ENCODE measurements around the gene RNFT2. TPM values are rescaled to one million over a fixed set of nuclear protein-coding genes. Genes with fewer than 3 reads are reported as not detected.

RNFT2 gene
- total RNA-seq, 2 experiments from 2014 or later: 8.6 to 8.9 TPM

DNA sequence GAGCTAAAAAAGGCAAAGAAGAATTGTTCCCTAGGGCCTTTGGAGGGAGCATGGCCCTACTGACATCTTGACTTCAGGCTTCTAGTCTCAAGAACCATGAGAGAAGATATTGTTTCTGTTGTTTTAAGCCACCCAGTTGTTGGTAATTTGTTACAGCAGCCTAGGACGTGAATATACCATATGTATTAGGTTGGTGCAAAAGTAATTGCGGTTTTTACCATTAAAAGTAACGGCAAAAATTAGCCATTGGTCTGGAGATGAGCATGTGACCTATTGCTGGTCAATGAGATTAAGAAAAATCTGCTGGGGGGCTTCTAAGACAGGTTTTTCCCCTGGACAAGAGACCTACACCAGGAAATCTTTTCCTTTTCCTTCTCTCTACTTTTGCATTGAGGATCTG, 152.9 kb downstream of the RNFT2 start:
- H3K27me3 Mint-ChIP-seq: peaks cover 39% of the 10 kb centered on the region

DNA sequence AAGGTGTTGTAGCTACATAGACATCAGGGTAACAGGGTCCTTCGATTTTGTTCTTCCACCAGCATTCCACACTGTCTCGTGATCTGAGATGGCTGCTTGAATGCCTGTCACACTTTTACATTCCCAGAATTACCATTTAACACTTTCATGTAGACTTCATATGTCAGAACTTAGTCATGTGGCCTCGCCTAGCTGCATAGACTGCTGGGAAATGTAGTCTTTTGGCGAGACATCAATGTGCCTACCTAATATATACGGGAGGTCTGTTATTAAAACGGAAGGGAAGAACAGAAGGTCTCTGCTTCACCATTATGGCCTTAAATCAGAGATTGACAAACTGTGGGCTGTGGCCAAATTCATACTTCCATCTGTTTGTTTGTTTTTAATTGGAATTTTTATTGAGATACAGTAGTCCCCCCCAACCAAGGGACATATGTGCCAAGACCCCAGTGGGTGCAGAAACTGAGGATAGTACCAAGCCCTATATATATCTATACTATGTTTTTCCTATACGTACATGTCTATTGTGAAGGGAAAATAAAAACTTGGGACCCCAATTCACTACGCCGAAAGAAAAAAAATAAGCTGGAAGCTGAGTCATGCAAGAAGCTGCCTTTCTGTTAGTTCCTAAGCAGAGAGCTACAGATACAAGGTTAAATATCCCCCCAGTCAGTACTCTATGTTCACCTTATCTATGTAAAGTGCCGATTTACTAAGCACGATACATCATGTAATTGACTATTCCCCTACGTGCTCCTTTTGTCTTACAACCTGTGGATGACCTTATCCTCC, 154.4 kb downstream of the RNFT2 start:
- no peaks in the 10 kb centered on the region for H3K4me1 Mint-ChIP-seq
- DNase-seq (no peak), ATAC-seq (no peak)
- peaks cover 38% of the 10 kb centered on the region for H3K27me3 Mint-ChIP-seq
- H3K27ac Mint-ChIP-seq: no peak overlapping the region
- no peaks in the 10 kb centered on the region for H3K9me3 Mint-ChIP-seq (ENCODE audit: low read depth)
- H3K4me3 Mint-ChIP-seq: no peak overlapping the region
- CTCF ChIA-PET: no interaction called here
- H3K36me3 Mint-ChIP-seq: no peaks in the 10 kb centered on the region

More for the DNA sequence above, 152.9 kb downstream of the RNFT2 start:
- CTCF ChIA-PET: no interaction called here
- H3K9me3 Mint-ChIP-seq (ENCODE audit: low read depth): no peaks in the 10 kb centered on the region
- no peak for ATAC-seq
- H3K36me3 Mint-ChIP-seq: no peaks in the 10 kb centered on the region
- no peaks in the 10 kb centered on the region for H3K4me1 Mint-ChIP-seq
- H3K27ac Mint-ChIP-seq: no peak overlapping the region
- no peak for DNase-seq
- H3K4me3 Mint-ChIP-seq: no peak overlapping the region

DNA sequence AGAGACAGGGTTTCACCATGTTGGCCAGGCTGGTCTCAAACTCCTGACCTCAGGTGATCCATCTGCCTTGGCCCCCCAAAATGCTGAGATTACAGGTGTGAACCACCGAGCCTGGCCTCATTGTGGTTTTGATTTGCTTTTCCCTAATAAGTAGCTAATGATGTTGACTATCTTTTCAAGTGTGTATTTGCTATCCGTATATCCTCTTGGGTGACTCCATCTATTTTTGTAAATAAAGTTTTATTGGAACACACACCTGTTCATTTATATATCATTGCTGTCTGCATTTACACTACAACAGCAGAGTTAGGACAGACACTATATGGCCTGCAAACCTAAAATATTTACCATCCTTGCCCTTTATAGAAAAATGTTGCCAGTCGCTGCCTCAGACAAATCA, 156.8 kb downstream of the RNFT2 start:
- Mint-ChIP-seq H3K4me3 (no peak overlapping the region), H3K9me3 (ENCODE audit: low read depth) (no peaks in the 10 kb centered on the region), H3K4me1 (no peaks in the 10 kb centered on the region), H3K27me3 (peaks cover 39% of the 10 kb centered on the region), H3K27ac (no peak overlapping the region), H3K36me3 (no peaks in the 10 kb centered on the region)
- no peak for ATAC-seq
- DNase-seq: no peak
- CTCF ChIA-PET: no interaction called here

DNA sequence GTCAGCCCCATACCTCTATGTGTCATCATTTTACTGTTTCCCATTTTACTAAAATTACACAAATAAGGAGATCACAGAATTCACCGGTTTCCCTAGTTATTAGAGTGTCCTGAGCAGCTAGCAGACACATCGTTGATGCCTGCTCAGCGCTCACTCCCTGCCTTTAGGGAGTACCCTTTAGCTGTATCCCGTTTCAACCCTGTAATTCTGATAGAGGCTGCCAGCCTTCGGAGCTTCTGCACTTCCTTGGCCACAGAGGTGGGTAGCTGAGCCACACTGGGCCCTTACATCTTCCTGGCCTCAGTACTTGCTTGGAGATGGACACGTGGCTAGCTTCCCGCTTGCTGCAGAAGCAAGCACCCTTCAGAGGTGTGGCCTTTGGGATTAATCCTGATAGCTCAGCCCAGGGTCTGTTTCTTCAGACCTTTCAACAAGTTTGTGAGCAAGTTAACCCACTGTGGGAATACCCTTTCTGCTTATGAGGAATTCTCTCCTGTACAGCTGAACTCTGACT, 158.4 kb downstream of the RNFT2 start:
- Mint-ChIP-seq H3K27me3 (peaks cover 51% of the 10 kb centered on the region), H3K27ac (no peak overlapping the region), H3K9me3 (ENCODE audit: low read depth) (no peaks in the 10 kb centered on the region), H3K4me1 (no peaks in the 10 kb centered on the region), H3K36me3 (no peaks in the 10 kb centered on the region), H3K4me3 (no peak overlapping the region)
- DNase-seq (no peak), ATAC-seq (no peak)
- CTCF ChIA-PET: interaction anchor here (0.7 kb wide), 1 partner anchor 51 kb away, joined by 3 read pairs; no protein-coding TSS in a partner anchor

DNA sequence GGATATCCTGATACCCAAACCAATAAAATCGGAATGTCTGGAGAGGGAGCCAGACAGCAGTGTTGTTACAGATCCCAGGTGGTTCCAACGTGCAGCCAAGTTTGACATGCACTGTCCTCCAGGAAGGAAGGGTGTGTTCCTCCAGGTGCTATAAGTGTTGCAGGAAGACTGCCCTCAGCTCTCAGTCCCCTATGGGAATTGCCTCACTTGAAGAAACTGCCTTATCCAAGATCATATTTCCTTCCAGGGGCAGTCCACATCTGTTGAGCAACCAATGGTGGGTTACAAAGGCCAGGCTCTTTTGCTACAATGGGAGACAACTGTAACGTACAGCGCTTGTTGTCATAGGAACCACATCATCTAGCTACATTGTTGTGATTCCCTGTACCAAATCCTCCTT, 159.4 kb downstream of the RNFT2 start:
- H3K4me1 Mint-ChIP-seq: no peaks in the 10 kb centered on the region
- no peak overlapping the region for H3K27ac Mint-ChIP-seq
- DNase-seq (no peak), ATAC-seq (no peak)
- H3K27me3 Mint-ChIP-seq: peaks cover 57% of the 10 kb centered on the region
- H3K36me3 Mint-ChIP-seq: no peaks in the 10 kb centered on the region
- H3K9me3 Mint-ChIP-seq (ENCODE audit: low read depth): no peaks in the 10 kb centered on the region
- CTCF ChIA-PET: interaction anchor here (0.7 to 0.8 kb wide), 2 partner anchors 10 to 30 kb away, joined by 3 read pairs; no protein-coding TSS in a partner anchor
- no peak overlapping the region for H3K4me3 Mint-ChIP-seq

DNA sequence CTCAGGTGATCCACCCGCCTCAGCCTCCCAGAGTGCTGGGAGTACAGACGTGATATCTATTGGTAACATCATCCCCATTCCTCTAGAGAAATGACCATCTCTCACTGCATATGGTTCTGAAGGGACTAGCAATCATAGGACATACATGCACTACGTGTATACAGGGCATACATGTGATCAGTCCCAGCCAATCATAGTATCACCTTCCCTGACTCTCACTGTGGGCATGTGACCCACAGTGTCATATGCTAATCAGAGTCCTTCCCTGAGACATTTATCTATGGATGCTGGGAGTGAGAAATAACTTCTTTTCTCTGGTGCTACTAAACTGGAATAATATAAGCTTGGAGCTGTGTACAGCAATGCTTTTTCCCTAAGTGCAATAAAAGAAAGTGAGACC, 160.6 kb downstream of the RNFT2 start:
- Mint-ChIP-seq H3K27me3 (peaks cover 58% of the 10 kb centered on the region), H3K4me3 (no peak overlapping the region)

DNA sequence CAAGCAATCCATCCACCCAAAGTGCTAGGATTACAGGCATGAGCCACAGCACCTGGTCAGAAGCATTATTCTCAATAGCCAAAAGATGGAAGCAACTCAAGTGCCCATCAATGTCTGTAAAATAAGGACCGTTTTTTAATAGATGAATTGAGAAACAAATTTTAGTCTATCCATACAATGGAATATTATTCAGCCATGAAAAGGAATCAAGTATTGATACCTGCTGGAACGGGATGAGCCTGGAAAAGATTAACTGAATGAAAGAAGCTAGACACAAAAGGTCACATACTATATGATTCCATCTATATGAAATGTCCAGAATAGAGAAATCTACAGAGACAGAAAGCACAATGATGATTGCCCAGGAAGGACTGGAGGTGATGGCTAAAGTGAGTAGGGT, 163.5 kb downstream of the RNFT2 start:
- H3K4me1 Mint-ChIP-seq: no peaks in the 10 kb centered on the region
- ATAC-seq (no peak), DNase-seq (no peak)
- CTCF ChIA-PET: no interaction called here
- no peaks in the 10 kb centered on the region for H3K36me3 Mint-ChIP-seq
- H3K9me3 Mint-ChIP-seq (ENCODE audit: low read depth): no peaks in the 10 kb centered on the region
- H3K4me3 Mint-ChIP-seq: no peak overlapping the region
- peaks cover 66% of the 10 kb centered on the region for H3K27me3 Mint-ChIP-seq
- H3K27ac Mint-ChIP-seq: no peak overlapping the region

More for the DNA sequence above, 160.6 kb downstream of the RNFT2 start:
- Mint-ChIP-seq H3K27ac (no peak overlapping the region), H3K9me3 (ENCODE audit: low read depth) (no peaks in the 10 kb centered on the region), H3K36me3 (no peaks in the 10 kb centered on the region), H3K4me1 (no peaks in the 10 kb centered on the region)
- CTCF ChIA-PET: no interaction called here
- ATAC-seq (no peak), DNase-seq (no peak)

Other genes starting within 250 kb of the RNFT2 start
- gene MAP1LC3B2, start 178.9 kb upstream of the RNFT2 start, total RNA-seq: 1 to 10 TPM in 1 of 2 experiments, under 1 TPM in 1; 0.54 to 1.7 TPM
- gene SPRING1, start 246 bp upstream of the RNFT2 start, total RNA-seq: 10 to 100 TPM; 25.3 to 31.8 TPM
- gene HRK, start 143.1 kb downstream of the RNFT2 start, total RNA-seq: not detected
- gene FBXW8, start 172.6 kb downstream of the RNFT2 start, total RNA-seq: 10 to 100 TPM; 11.5 to 12.8 TPM

Measured in activated CD8-positive, alpha-beta memory T cell treated with anti-CD3 and anti-CD28 coated beads, Interleukin-2, amount 10 ng/mL, durations not matched to agents 7 days and 5 days (primary cell).